ENCODE data around the gene ZNF680. TPM values are rescaled to one million over a fixed set of nuclear protein-coding genes. Genes with fewer than 3 reads are reported as not detected.

The ZNF680 gene
- total and polyA plus RNA-seq, 2 of the 4 experiments (the other 2 are of a cell fraction), result 1.5 to 3.9 TPM

- in situ Hi-C loops (cut with MboI; ENCODE audit: low sequenced_read_pairs) (no loop called here), dilution Hi-C loops (cut with HindIII; ENCODE audit: low sequenced_read_pairs, unreplicated experiment) (no loop called here), intact Hi-C loops (cut with micrococcal nuclease) (no loop called here)
- Histone ChIP-seq H4K20me1 (ENCODE audit: insufficient read depth, low read length) (no peaks in the 10 kb centered on the region), H3K18ac (ENCODE audit: low read depth, low read length) (no peak overlapping the region), H3K56ac (ENCODE audit: extremely low read depth, insufficient read depth, low read length) (no peak overlapping the region), H2BK20ac (ENCODE audit: low read depth, low read length) (no peak overlapping the region), H4K91ac (ENCODE audit: insufficient read depth, low read depth, low read length) (no peak overlapping the region), H3K23ac (ENCODE audit: low read depth, low read length) (no peak overlapping the region), H4K5ac (ENCODE audit: low read depth, low read length) (no peak overlapping the region), H3K9ac (ENCODE audit: low read depth, low read length) (no peak overlapping the region), H3K27me3 (ENCODE audit: control insufficient read depth, insufficient read depth, low read length) (no peaks in the 10 kb centered on the region), H3K36me3 (ENCODE audit: control insufficient read depth, insufficient read depth, low read length) (0 out of 2 replicates have a peak, but pooled peaks cover 2% of the 10 kb centered on the region), H2AK9ac (replicated peaks; ENCODE audit: low read depth, low read length, poor library complexity) (no peak overlapping the region), H4K8ac (ENCODE audit: low read depth in 2 of 2, low read length in 2 of 2) (no peak overlapping the region), H3K9me1 (ENCODE audit: insufficient read depth, low read length) (no peaks in the 10 kb centered on the region), H2BK120ac (ENCODE audit: low read depth, low read length) (no peak overlapping the region), H3K27ac (ENCODE audit: insufficient read depth, low read length) (no peak overlapping the region), H2AFZ (replicated peaks; ENCODE audit: low read length, poor library complexity) (no peak overlapping the region), H3K4ac (ENCODE audit: low read depth, low read length) (no peak overlapping the region), H3K79me1 (ENCODE audit: low read depth in 1 of 2, low read length in 2 of 2) (no peaks in the 10 kb centered on the region), H3K4me3 (ENCODE audit: insufficient read depth, low read depth, low read length) (no peak overlapping the region), H2BK15ac (ENCODE audit: low read depth, low read length) (no peak overlapping the region), H2BK5ac (ENCODE audit: low read depth, low read length, poor library complexity, severe bottlenecking) (no peak overlapping the region), H3K4me1 (ENCODE audit: control insufficient read depth, insufficient read depth, low read length) (no peaks in the 10 kb centered on the region), H3K14ac (replicated peaks; ENCODE audit: low read depth, low read length) (no peak overlapping the region), H3K9me3 (ENCODE audit: control insufficient read depth, insufficient read depth, low read length) (peaks cover 16% of the 10 kb centered on the region), H2AK5ac (ENCODE audit: low read depth, low read length) (no peak overlapping the region), H3K4me2 (ENCODE audit: low read depth, low read length) (no peak overlapping the region)
- WGBS, 2 experiments (ENCODE audit: extremely low coverage in 2 of 2, insufficient read length in 1 of 2), result no CpG with 5 or more reads among the region's 3 CpGs
- ChIA-PET CTCF (no interaction called here), POLR2A (ENCODE audit: unreplicated experiment) (no interaction called here)
- no TSS peak for BruUV-seq (replicated peaks)
- no peak for ATAC-seq (ENCODE audit: low read depth)
- DNase-seq, result no peak
- TF ChIP-seq CEBPB (IDR thresholded peaks at IDR 0.05; ENCODE audit: low read depth, low read length) (no peak), BHLHE40 (IDR thresholded peaks at IDR 0.05; ENCODE audit: low read depth, low read length) (no peak), POLR2A (IDR thresholded peaks at IDR 0.05; ENCODE audit: low read depth, low read length) (no peak), RCOR1 (IDR thresholded peaks at IDR 0.05; ENCODE audit: insufficient replicate concordance, low read length) (no peak), NFE2L2 (IDR thresholded peaks at IDR 0.05; ENCODE audit: low read depth, low read length) (no peak), SMC3 (IDR thresholded peaks at IDR 0.05; ENCODE audit: low read depth, low read length) (no peak), CHD1 (IDR thresholded peaks at IDR 0.05; ENCODE audit: low read depth, low read length) (no peak), USF2 (IDR thresholded peaks at IDR 0.05; ENCODE audit: low read depth, low read length) (no peak), ELK1 (IDR thresholded peaks at IDR 0.05; ENCODE audit: borderline replicate concordance, low read depth, low read length) (no peak), MAZ (IDR thresholded peaks at IDR 0.05; ENCODE audit: borderline replicate concordance, low read depth, low read length) (no peak), RAD21 (IDR thresholded peaks at IDR 0.05; ENCODE audit: low read length) (no peak), CTCF (conservative IDR thresholded peaks at IDR 0.05; ENCODE audit: low read depth, low read length) (no peak), MAFK (IDR thresholded peaks at IDR 0.05; ENCODE audit: low read depth, low read length) (no peak), FOS (IDR thresholded peaks at IDR 0.05; ENCODE audit: low read depth, low read length) (no peak), MXI1 (IDR thresholded peaks at IDR 0.05; ENCODE audit: borderline replicate concordance, low read depth, low read length) (no peak)
These were observed 58.2 kb downstream of the ZNF680 start for GRCh38 chr7:64504581-64505120.
